H1 (cell line): ENCODE data around the gene TMSB15C. TPM values are rescaled to one million over a fixed set of nuclear protein-coding genes. Genes with fewer than 3 reads are reported as not detected.
"Not testable (repeated sequence)": the region's sequence is repeated elsewhere in the genome, so short reads cannot be mapped to it uniquely, and the experiment has no call there.

ENCODE experiments used
- CTCF ChIA-PET: fragments of 300-600 bp; sonication (Branson Sonifier 250); formaldehyde crosslinking; loops from one replicate; lab custom pipeline; 2021; ENCODE audit not compliant: partially characterized antibody; lab: Charles Lee
- POLR2A ChIA-PET: fragments of 300-600 bp; sonication (Branson Sonifier 250); formaldehyde crosslinking; loops from one replicate; lab custom pipeline; 2021; ENCODE audit warnings: inconsistent platforms; ENCODE audit not compliant: partially characterized antibody; lab: Charles Lee
- DNase-seq, 2 experiments: peaks; one replicate each; pipeline versions ENCODE4 v3.0.0 to v3.0.0-alpha.2; 2010 to 2022; ENCODE audit warnings: low spot score in 2 of 2, low read depth in 1 of 2, mixed read lengths in 1 of 2
- FAIRE-seq: peaks from 2 replicates; lab custom pipeline; 2011; peaks lifted over from hg19 to GRCh38; lab: Jason Lieb, UNC
- H2AFZ ChIP-seq: 2 replicates; pipeline ENCODE4 v1.8.1; 2012; ENCODE audit warnings: low read length, inconsistent platforms
- H2AK5ac ChIP-seq: 2 replicates; pipeline ENCODE4 v1.6.1; 2013; ENCODE audit warnings: low read depth, low read length
- H2BK120ac ChIP-seq: replicated peaks from 2 replicates; pipeline ENCODE3; 2013; ENCODE audit warnings: low read depth, low read length, inconsistent platforms
- H2BK12ac ChIP-seq: 2 replicates; pipeline ENCODE4 v1.6.1; 2013; ENCODE audit warnings: low read depth, low read length
- H2BK15ac ChIP-seq: 2 replicates; pipeline ENCODE4 v1.6.1; 2013; ENCODE audit warnings: low read length
- H2BK20ac ChIP-seq: 2 replicates; pipeline ENCODE4 v1.6.1; 2013; ENCODE audit warnings: low read length
- H2BK5ac ChIP-seq: 2 replicates; pipeline ENCODE4 v1.6.1; 2013; ENCODE audit warnings: low read depth, low read length
- H3K14ac ChIP-seq: 2 replicates; pipeline ENCODE4 v1.6.1; 2013; ENCODE audit warnings: inconsistent platforms; ENCODE audit not compliant: insufficient read length
- H3K18ac ChIP-seq: 2 replicates; pipeline ENCODE4 v1.6.1; 2013; ENCODE audit warnings: low read length; ENCODE audit errors: extremely low read depth
- H3K23ac ChIP-seq: 2 replicates; pipeline ENCODE4 v1.6.1; 2013; ENCODE audit warnings: inconsistent platforms; ENCODE audit not compliant: insufficient read length
- H3K23me2 ChIP-seq: 2 replicates; pipeline ENCODE4 v1.6.1; 2013; ENCODE audit warnings: low read depth, low read length
- H3K27ac ChIP-seq: 2 replicates; pipeline ENCODE4 v1.6.1; 2011; ENCODE audit warnings: low read depth, low read length, inconsistent platforms
- H3K27me3 ChIP-seq, 4 experiments: replicated peaks in 1 of 4; 1 replicate in 1 of 4; 2 replicates in 3 of 4; pipeline versions ENCODE4 v1.6.1 to v1.8.1; 2011 to 2013; ENCODE audit warnings: low read length in 3 of 4, mild to moderate bottlenecking in 3 of 4, inconsistent platforms in 2 of 4, mixed read lengths in 2 of 4, moderate library complexity in 1 of 4; ENCODE audit not compliant: control insufficient read depth in 3 of 4, insufficient read depth in 3 of 4; ENCODE audit errors: extremely low read depth in 1 of 4
- H3K36me3 ChIP-seq, 4 experiments: 2 replicates each; pipeline versions ENCODE4 v1.6.1 to v1.8.1; 2011 to 2013; ENCODE audit warnings: mild to moderate bottlenecking in 4 of 4, low read length in 3 of 4, moderate library complexity in 2 of 4, control low read depth in 1 of 4, inconsistent platforms in 1 of 4; ENCODE audit not compliant: insufficient read depth in 4 of 4, control insufficient read depth in 2 of 4
- H3K4ac ChIP-seq: replicated peaks from 2 replicates; pipeline ENCODE3; 2013; ENCODE audit warnings: low read length, low read depth, mixed read lengths, inconsistent platforms; ENCODE audit not compliant: insufficient read length
- H3K4me1 ChIP-seq, 4 experiments: replicated peaks in 1 of 4; 1 replicate in 1 of 4; 2 replicates in 3 of 4; pipeline versions ENCODE4 v1.6.1 to v1.8.1; 2011 to 2013; ENCODE audit warnings: low read length in 3 of 4, inconsistent platforms in 2 of 4, mixed read lengths in 1 of 4; ENCODE audit not compliant: insufficient read depth in 4 of 4, control insufficient read depth in 3 of 4
- H3K4me2 ChIP-seq, 2 experiments: 2 replicates each; pipeline versions ENCODE4 v1.6.1 to v1.8.1; 2011 to 2013; ENCODE audit warnings: low read depth in 2 of 2, low read length in 2 of 2, control low read depth in 1 of 2, inconsistent platforms in 1 of 2, mild to moderate bottlenecking in 1 of 2; ENCODE audit not compliant: insufficient read depth in 1 of 2
- H3K4me3 ChIP-seq, 4 experiments: fragments of 200-600, 300-600 bp in 1 of 4; sonication (generic), shearing (Covaris generic), sonication (Bioruptor Twin) in 1 of 4; 2 replicates each; pipeline versions ENCODE4 v1.5.1 to v1.8.1; 2011 to 2016; ENCODE audit warnings: low read length in 4 of 4, low read depth in 3 of 4, control low read depth in 2 of 4, inconsistent platforms in 2 of 4, mild to moderate bottlenecking in 2 of 4, mixed read lengths in 1 of 4, moderate library complexity in 1 of 4; ENCODE audit not compliant: insufficient read depth in 2 of 4; ENCODE audit errors: extremely low read depth in 1 of 4
- H3K56ac ChIP-seq: replicated peaks from 2 replicates; pipeline ENCODE3; 2013; ENCODE audit warnings: low read depth, mild to moderate bottlenecking, mixed read lengths, low read length, inconsistent platforms; ENCODE audit not compliant: insufficient read length
- H3K79me1 ChIP-seq: 2 replicates; pipeline ENCODE4 v1.6.1; 2013; ENCODE audit warnings: low read depth, low read length, control low read depth
- H3K79me2 ChIP-seq, 2 experiments: 2 replicates each; pipeline versions ENCODE4 v1.6.1 to v1.8.1; 2012 to 2013; ENCODE audit warnings: low read length in 2 of 2, mild to moderate bottlenecking in 2 of 2, inconsistent platforms in 1 of 2; ENCODE audit not compliant: insufficient read depth in 2 of 2, control insufficient read depth in 1 of 2
- H3K9ac ChIP-seq, 4 experiments: replicated peaks in 1 of 4; 1 replicate in 1 of 4; 2 replicates in 3 of 4; pipeline versions ENCODE4 v1.6.1 to v1.8.1; 2011 to 2013; ENCODE audit warnings: low read depth in 3 of 4, low read length in 3 of 4, control low read depth in 2 of 4, mild to moderate bottlenecking in 2 of 4, moderate library complexity in 2 of 4, inconsistent platforms in 1 of 4; ENCODE audit errors: extremely low read depth in 1 of 4
- H3K9me3 ChIP-seq, 2 experiments: 2 replicates each; pipeline versions ENCODE4 v1.6.1 to v1.8.1; 2012 to 2013; ENCODE audit warnings: mild to moderate bottlenecking in 2 of 2, moderate library complexity in 2 of 2, control low read depth in 1 of 2, inconsistent platforms in 1 of 2, low read depth in 1 of 2, low read length in 1 of 2, mixed read lengths in 1 of 2; ENCODE audit not compliant: insufficient read depth in 2 of 2
- H4K20me1 ChIP-seq, 2 experiments: replicated peaks in 1 of 2; 2 replicates each; pipeline versions ENCODE3 to v1.8.1; 2011 to 2013; ENCODE audit warnings: inconsistent platforms in 2 of 2, low read length in 2 of 2, mild to moderate bottlenecking in 1 of 2; ENCODE audit not compliant: insufficient read depth in 2 of 2, control insufficient read depth in 1 of 2
- H4K5ac ChIP-seq: 2 replicates; pipeline ENCODE4 v1.6.1; 2013; ENCODE audit warnings: low read length, low read depth, mixed read lengths, inconsistent platforms; ENCODE audit not compliant: insufficient read length
- H4K8ac ChIP-seq: 2 replicates; pipeline ENCODE4 v1.8.0; 2013; ENCODE audit warnings: mild to moderate bottlenecking, moderate library complexity, low read length, inconsistent platforms; ENCODE audit not compliant: insufficient read depth; ENCODE audit errors: extremely low read depth
- H4K91ac ChIP-seq: replicated peaks from 2 replicates; pipeline ENCODE3; 2013; ENCODE audit warnings: low read length, mixed read lengths, inconsistent platforms; ENCODE audit not compliant: insufficient read length
- WGBS, 2 experiments: shearing (Covaris generic) in 1 of 2; methylation state at CpG; one replicate each; pipeline versions ENCODE4 v1.1.6 to v1.1.7; 2013 to 2015; ENCODE audit warnings: low lambda C conversion rate in 2 of 2, mixed read lengths in 2 of 2, inconsistent platforms in 1 of 2, low coverage in 1 of 2, missing lambda C conversion rate in 1 of 2; ENCODE audit not compliant: insufficient replicate concordance in 2 of 2, insufficient coverage in 1 of 2, insufficient read length in 1 of 2; ENCODE audit errors: extremely low coverage in 1 of 2, missing lambda C conversion rate in 1 of 2; 5-methylcytosine and 5-hydroxymethylcytosine counted together
- long read RNA-seq, 2 experiments: library from RNA in 1 of 2; library from capped mRNA in 1 of 2; stranded (forward); transcript quantifications; one replicate each; pipeline ENCODE4 v2.0.0, GENCODE V29; 2021; ENCODE audit warnings: inconsistent platforms in 1 of 2
- polyA minus RNA-seq, 3 experiments: library from RNA; depleted of rRNA, polyadenylated mRNA; stranded (reverse); fragments of >200 nt; gene quantifications; 1 replicate in 2 of 3; 2 replicates in 1 of 3; pipeline ENCODE4 v1.2.3, GENCODE V29; 2011
- polyA plus RNA-seq, 7 experiments: library from polyadenylated mRNA; depleted of rRNA in 3 of 7; stranded (reverse) in 5 of 7; unstranded in 2 of 7; fragments of >200 nt in 5 of 7; fragments of 200-250 nt in 2 of 7; gene quantifications; 1 replicate in 5 of 7; 2 replicates in 1 of 7; 4 replicates in 1 of 7; pipeline versions ENCODE4 v1.2.1 to v1.2.3, GENCODE V29; 2011 to 2013; ENCODE audit warnings: missing spikeins in 2 of 7, mixed read lengths in 2 of 7
- total RNA-seq: library from RNA; stranded (reverse); fragmentation: NEBNext Ultra II Directional; extraction: Animal tissue kit (Norgen Biotek cat#: 25700); gene quantifications from 2 replicates; pipeline ENCODE4 v1.2.1, GENCODE V29; 2021

The TMSB15C gene
- total RNA-seq (2.6 and 2.9 TPM in 2 replicates), polyA plus RNA-seq (2011; rRNA removed) (0.94 and 1.5 TPM in 2 replicates), polyA minus RNA-seq (2011; rRNA and poly(A)+ RNA removed) (0.66 and 1.5 TPM in 2 replicates)
- 1.4 TPM for polyA plus RNA-seq (2011; cell fraction: cytosol; rRNA removed)
- 1.8 TPM for polyA plus RNA-seq (2011; cell fraction: nucleus; rRNA removed)
- polyA plus RNA-seq (2012, experiment 1 of 2) = 1.0 to 2.5 TPM (median 1.4 TPM) in 4 replicates
- 0.47 TPM for polyA plus RNA-seq (2012, experiment 2 of 2)
- polyA plus RNA-seq (2013, experiment 1 of 2) = 2.6 TPM
- polyA plus RNA-seq (2013, experiment 2 of 2) = 2.0 TPM
- polyA minus RNA-seq (2011; cell fraction: cytosol; rRNA and poly(A)+ RNA removed) = not detected
- polyA minus RNA-seq (2011; cell fraction: nucleus; rRNA and poly(A)+ RNA removed) = 2.5 TPM
- long read RNA-seq, experiment 1, partial matches to known transcripts = 0 of 1 reads
- long read RNA-seq, experiment 1, other reads (novel, unspliced or antisense) = 0 of 1 reads
- long read RNA-seq, experiment 2, partial matches to known transcripts = 0 of 1 reads
- long read RNA-seq, experiment 2, other reads (novel, unspliced or antisense) = 1 of 1 reads

DNA sequence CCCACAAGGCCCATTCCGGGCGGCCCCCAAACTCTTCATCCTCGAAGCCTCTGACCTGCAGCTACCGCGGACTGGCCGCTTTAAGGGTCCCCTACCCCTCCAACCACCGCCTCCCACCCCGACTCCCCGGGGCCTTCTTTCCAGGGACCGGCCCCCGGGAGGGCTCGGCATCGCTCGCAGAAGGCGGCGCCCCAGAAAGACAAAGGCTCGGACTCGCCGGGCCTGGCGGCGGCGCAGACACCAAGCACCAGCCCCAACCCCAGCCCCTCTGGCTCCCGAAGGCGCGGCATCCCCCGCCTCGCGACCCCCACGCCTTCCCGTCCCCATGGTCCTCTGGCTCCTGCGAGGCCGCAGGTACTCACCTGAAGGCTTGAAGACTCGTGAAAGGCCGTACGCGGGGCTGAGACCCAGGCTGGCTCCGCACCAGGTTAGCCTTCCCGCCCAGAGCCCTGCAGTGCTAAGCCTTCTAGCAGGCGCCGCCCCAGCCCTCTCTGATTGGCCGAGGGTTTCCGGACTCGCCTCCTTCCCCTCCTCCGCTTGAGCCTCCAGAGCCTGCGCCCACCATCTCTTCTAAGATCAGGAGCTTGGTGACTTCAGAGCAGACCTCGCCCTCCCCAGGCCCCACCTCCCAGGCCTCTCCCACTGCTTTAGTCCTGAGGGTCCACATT lies at the start of gene TMSB15C:
TMSB15C (minus strand) TSS at position 459 of the 668 bp plus-strand sequence.
- H3K27ac ChIP-seq, H2BK20ac ChIP-seq, H3K9me3 ChIP-seq, H2AK5ac ChIP-seq, H4K20me1 ChIP-seq, H2BK15ac ChIP-seq, H3K79me1 ChIP-seq, H3K36me3 ChIP-seq, H3K56ac ChIP-seq, H3K9ac ChIP-seq, H3K4me1 ChIP-seq, H2BK12ac ChIP-seq, H4K8ac ChIP-seq, H3K23ac ChIP-seq, H3K4me3 ChIP-seq, H3K23me2 ChIP-seq, H3K18ac ChIP-seq, H3K27me3 ChIP-seq, CTCF ChIA-PET, DNase-seq, H2AFZ ChIP-seq, H3K14ac ChIP-seq, H4K5ac ChIP-seq, H3K79me2 ChIP-seq, FAIRE-seq, H3K4me2 ChIP-seq, H2BK5ac ChIP-seq, H4K91ac ChIP-seq, H3K4ac ChIP-seq, POLR2A ChIA-PET, H2BK120ac ChIP-seq: not testable (repeated sequence)
- no CpG with 5 or more reads among the region's 46 CpGs for WGBS, 2 experiments
